ENCODE data around the gene ZAP70. TPM values are rescaled to one million over a fixed set of nuclear protein-coding genes. Genes with fewer than 3 reads are reported as not detected.
"Not testable (repeated sequence)": the region's sequence is repeated elsewhere in the genome, so short reads cannot be mapped to it uniquely, and the experiment has no call there.

Gene ZAP70
- not detected in 2 replicates for total RNA-seq (2014; rRNA removed; shearing (Covaris generic))

- in situ Hi-C loops (cut with HindIII; ENCODE audit: low sequenced_read_pairs) = no loop called here
- no peak for DNase-seq (ENCODE audit: low spot score)
Observed at GRCh38 chr2:97713296-97714083, at the start of gene ZAP70. ZAP70 (plus strand) TSS chr2:97713576; CDS start chr2:97724037, 10,461 bp downstream.

DNA sequence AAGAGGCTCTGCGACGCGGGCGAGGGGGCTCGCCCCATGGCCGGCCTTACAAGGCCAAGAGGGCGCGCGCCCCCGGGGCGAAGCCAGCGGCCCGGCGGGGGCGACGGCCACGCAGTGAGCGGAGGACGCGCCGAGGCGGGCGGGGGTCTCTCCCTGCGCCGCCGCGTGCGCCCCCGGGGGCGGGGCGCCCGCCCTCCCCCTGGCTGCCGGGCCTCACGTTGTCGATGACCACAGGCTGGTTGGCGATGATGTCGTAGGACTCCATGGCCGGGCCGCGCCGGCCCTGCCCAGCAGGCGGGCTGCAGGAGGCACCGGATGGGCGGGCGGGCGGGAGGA lies 49.8 kb upstream of the ZAP70 start:
- in situ Hi-C loops (cut with HindIII; ENCODE audit: low sequenced_read_pairs) = no loop called here
- DNase-seq (ENCODE audit: low spot score) = no peak

DNA sequence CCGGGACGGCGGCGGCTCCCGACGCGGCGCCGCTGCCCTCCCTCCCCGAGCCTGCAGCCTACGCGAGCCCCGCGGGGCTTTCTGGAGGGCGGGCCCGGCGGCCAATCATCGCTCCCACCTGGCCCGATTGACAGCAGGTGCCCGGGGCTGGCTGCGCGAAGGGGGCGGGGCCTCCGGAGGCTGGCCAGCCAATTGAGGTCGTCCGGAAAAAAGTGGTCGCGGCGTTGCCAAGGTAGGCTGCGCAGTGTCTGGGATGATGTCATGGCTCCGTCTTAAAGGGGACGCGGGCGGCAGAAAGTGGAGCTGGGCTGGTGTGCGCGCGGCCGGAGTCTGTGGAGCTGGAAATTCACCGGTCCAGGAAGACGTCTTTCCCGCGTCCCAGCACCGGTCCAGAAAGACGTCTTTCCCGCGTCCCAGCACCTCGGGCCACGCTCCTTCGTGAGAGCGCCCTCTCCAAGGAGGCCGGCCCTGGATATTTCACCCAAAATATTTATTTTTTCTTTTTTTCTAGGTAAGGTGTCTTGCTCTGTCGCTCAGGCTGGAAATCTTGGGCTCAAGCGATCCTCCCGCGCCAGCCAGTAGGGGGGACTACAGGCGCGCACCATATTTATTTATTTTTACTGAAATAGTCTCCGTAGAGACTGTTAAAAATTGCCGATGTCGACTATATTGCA lies 49.3 kb upstream of the ZAP70 start, which contains the start of gene ACTR1B:
TSS of gene ACTR1B (minus strand) at position 83 of the 674 bp plus-strand sequence. CDS start 154 bp downstream, outside the sequence.
- in situ Hi-C loops (cut with HindIII; ENCODE audit: low sequenced_read_pairs) = no loop called here
- DNase-seq (ENCODE audit: low spot score) = peak; percentile 99

DNA sequence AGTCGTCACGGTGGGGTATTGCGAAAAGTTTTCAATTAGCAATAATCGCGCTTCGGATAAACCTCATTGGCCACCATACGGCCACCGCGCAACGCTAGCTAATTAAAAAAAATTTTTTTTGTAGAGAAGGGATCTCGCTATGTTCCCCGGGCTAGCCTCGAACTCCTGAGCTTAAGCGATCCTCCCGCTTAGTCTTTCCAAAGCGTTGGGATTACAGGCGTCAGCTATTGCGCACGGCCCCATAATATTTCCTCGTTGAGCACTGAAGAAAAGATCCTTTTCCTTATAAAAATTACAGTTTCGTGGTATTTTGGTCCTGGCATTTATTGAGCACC lies 48.8 kb upstream of the ZAP70 start:
- in situ Hi-C loops (cut with HindIII; ENCODE audit: low sequenced_read_pairs) = no loop called here
- DNase-seq (ENCODE audit: low spot score) = no peak

- DNase-seq (ENCODE audit: low spot score) = no peak
Observed at GRCh38 chr2:97669448-97669847, 43.9 kb upstream of the ZAP70 start, which contains the start of gene C2orf92. C2orf92 (plus strand) TSS chr2:97669713; CDS start chr2:97669789, 76 bp downstream.

GRCh38 chr2:97670471-97670870 lies 42.9 kb upstream of the ZAP70 start:
- in situ Hi-C loops (cut with HindIII; ENCODE audit: low sequenced_read_pairs) = no loop called here
- no peak for DNase-seq (ENCODE audit: low spot score)

More at GRCh38 chr2:97669448-97669847, 43.9 kb upstream of the ZAP70 start, which contains the start of gene C2orf92:
- in situ Hi-C loops (cut with HindIII; ENCODE audit: low sequenced_read_pairs) = no loop called here

GRCh38 chr2:97671526-97671925 lies 41.9 kb upstream of the ZAP70 start:
- in situ Hi-C loops (cut with HindIII; ENCODE audit: low sequenced_read_pairs) = no loop called here
- DNase-seq (ENCODE audit: low spot score) = no peak

- in situ Hi-C loops (cut with HindIII; ENCODE audit: low sequenced_read_pairs); DNase-seq (ENCODE audit: low spot score): not testable (repeated sequence)
Observed at GRCh38 chr2:97672606-97673140, 40.7 kb upstream of the ZAP70 start.

- in situ Hi-C loops (cut with HindIII; ENCODE audit: low sequenced_read_pairs) = no loop called here
Observed at GRCh38 chr2:97673182-97673914, 40.0 kb upstream of the ZAP70 start.

GRCh38 chr2:97673915-97674283 lies 39.5 kb upstream of the ZAP70 start:
- DNase-seq (ENCODE audit: low spot score) = no peak
- in situ Hi-C loops (cut with HindIII; ENCODE audit: low sequenced_read_pairs) = no loop called here

More at GRCh38 chr2:97673182-97673914, 40.0 kb upstream of the ZAP70 start:
- DNase-seq (ENCODE audit: low spot score) = no peak

DNA sequence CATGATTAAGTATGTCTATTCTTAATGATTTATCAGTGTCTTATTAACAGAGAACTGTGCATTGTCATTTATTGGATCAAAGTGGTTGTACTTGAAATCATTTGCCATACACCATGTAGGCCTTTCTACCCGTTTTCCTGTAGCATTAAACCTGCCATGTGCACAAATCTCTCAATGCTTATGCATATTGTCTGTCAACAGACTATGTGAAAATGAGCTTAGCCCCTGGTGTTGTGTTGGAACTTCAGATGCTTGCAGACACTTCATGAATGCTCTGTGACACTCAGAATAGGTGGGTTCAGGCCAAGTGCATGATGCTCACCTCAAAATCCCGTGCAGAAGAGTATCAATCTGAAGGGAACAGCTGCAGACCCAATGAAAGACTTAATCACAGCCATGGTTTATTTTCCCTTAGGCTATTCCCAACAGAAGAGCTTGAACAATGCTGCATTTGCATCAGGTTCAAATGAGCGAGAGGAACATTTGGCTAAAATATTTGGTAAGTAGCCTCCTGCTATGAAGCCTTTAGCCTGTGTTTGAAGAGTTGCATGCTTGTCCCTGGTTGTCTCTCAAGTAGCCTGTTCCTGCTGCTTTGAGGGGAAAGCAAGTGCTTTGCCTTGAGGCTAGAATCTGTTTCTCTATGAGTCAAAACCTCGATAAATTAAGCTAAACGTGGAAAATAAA lies 37.8 kb upstream of the ZAP70 start:
- in situ Hi-C loops (cut with HindIII; ENCODE audit: low sequenced_read_pairs) = no loop called here
- DNase-seq (ENCODE audit: low spot score) = no peak

GRCh38 chr2:97676620-97677019 lies 36.8 kb upstream of the ZAP70 start:
- no peak for DNase-seq (ENCODE audit: low spot score)
- in situ Hi-C loops (cut with HindIII; ENCODE audit: low sequenced_read_pairs) = no loop called here

DNA sequence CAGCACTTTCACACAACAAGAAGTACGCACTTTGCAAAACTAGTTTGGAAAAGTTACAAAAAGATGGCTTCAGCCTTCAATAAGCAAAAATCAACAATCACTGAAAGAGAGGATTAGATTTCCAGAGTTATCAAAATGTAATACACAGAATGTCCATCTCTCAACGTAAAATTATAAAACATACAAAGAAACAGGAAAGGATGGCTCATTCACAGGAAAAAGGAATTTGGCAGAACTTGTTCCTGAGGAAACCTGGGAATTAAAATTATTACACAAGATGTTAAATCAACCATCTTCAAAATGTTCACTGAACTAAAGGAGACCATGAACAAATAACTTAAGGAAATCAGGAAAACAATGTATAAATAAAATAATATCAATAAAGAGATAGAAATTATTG lies 35.9 kb upstream of the ZAP70 start:
- no peak for DNase-seq (ENCODE audit: low spot score)

GRCh38 chr2:97678298-97678697 lies 35.1 kb upstream of the ZAP70 start:
- DNase-seq (ENCODE audit: low spot score) = no peak
- in situ Hi-C loops (cut with HindIII; ENCODE audit: low sequenced_read_pairs) = no loop called here

More for the DNA sequence above, 35.9 kb upstream of the ZAP70 start:
- in situ Hi-C loops (cut with HindIII; ENCODE audit: low sequenced_read_pairs) = no loop called here

DNA sequence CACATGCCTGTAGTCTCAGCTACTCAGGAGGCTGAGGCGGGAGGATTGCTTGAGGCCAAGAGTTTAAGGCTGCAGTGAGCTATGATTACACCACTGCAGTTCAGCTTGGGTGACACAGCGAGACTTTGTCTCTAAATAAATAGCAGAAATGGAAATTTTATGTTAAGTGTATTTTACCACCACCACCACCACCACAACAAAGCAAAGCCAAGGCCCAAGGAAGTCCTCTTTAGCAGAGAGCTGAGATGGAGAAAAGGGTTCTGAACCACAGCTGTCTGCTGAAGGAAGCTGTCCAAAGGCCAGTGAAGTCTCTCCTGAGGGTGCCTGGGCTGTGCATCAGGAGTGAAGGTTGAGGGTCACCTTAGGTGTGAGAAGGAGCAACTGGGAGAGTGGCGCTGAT lies 26.1 kb upstream of the ZAP70 start:
- in situ Hi-C loops (cut with HindIII; ENCODE audit: low sequenced_read_pairs) = not testable (repeated sequence)

DNA sequence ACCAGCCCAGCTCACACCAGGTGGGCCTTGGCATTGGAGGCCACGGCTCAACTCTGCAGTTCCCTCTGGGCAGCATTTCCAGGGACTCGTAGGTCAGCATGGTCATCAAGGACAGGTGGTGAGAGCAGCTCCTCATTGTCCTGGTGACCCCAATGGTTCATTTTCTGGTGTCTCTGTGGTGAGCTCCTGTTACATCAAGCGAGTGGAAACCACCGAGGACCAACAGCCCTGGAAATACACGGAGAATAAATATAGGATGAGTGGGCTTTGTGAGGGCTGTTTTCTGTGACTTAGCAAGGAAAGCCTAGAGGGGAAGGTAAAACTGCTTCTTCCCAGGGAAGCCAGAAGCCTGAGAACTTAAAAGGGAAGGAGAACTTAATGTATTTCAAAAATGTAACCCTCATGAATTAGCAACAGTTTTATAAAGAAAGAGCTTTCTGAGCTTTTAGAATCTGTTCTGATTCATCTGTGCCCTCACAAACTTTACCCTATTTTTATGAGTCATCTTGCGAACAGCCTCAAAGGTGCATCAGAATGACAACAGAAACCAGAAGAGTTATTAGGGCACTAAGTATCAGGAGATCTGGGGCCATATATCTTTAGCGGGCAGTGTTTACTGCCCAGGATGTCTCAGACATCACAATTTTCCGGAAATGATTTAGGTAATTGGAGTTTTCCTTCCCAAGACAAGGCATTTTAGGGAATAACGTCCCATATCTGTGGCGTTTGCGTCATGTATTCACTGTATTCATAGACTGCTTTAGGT lies 25.1 kb upstream of the ZAP70 start:
- DNase-seq (ENCODE audit: low spot score) = no peak
- in situ Hi-C loops (cut with HindIII; ENCODE audit: low sequenced_read_pairs) = no loop called here

More for the DNA sequence above, 26.1 kb upstream of the ZAP70 start:
- not testable (repeated sequence) for DNase-seq (ENCODE audit: low spot score)

- DNase-seq (ENCODE audit: low spot score) = no peak
- in situ Hi-C loops (cut with HindIII; ENCODE audit: low sequenced_read_pairs) = no loop called here
Observed at GRCh38 chr2:97691166-97691565, 22.2 kb upstream of the ZAP70 start.

- in situ Hi-C loops (cut with HindIII; ENCODE audit: low sequenced_read_pairs) = no loop called here
- DNase-seq (ENCODE audit: low spot score) = no peak
Observed at GRCh38 chr2:97693476-97693875, 19.9 kb upstream of the ZAP70 start.

All from G401 (cell line).